ENCODE data around the gene TTBK1. TPM values are rescaled to one million over a fixed set of nuclear protein-coding genes. Genes with fewer than 3 reads are reported as not detected.

Gene TTBK1
- total and polyA plus RNA-seq, 2 of the 4 experiments (the other 2 are of a cell fraction): 0.02 TPM; not detected in 1

DNA sequence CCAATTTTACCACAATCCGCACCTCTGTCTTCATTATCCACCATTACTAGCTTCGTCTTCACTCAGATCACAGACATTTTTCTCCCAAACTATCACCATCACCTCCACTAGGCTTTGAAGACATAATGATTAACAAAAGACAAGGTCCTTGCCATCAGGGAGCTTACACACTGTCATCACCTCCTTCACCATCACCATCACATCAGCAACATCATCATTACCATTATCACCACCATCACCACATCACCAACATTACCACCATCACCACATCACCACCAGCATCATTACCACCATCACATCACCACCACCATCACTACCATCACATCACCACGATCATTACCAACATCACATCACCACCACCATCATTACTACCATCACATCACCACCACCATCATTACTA lies 50.4 kb downstream of the TTBK1 start:
- Histone ChIP-seq H4K20me1 (ENCODE audit: insufficient read depth, low read length) (no peaks in the 10 kb centered on the region), H3K4me3 (ENCODE audit: insufficient read depth, low read depth, low read length) (no peak overlapping the region), H2BK120ac (ENCODE audit: low read depth, low read length) (no peak overlapping the region), H2BK20ac (ENCODE audit: low read depth, low read length) (no peak overlapping the region), H3K18ac (ENCODE audit: low read depth, low read length) (no peak overlapping the region), H4K5ac (ENCODE audit: low read depth, low read length) (no peak overlapping the region), H3K56ac (ENCODE audit: extremely low read depth, insufficient read depth, low read length) (no peak overlapping the region), H4K8ac (ENCODE audit: low read depth in 2 of 2, low read length in 2 of 2) (no peak overlapping the region), H3K27me3 (ENCODE audit: control insufficient read depth, insufficient read depth, low read length) (peaks cover 41% of the 10 kb centered on the region), H3K9ac (ENCODE audit: low read depth, low read length) (no peak overlapping the region), H3K4me2 (ENCODE audit: low read depth, low read length) (no peak overlapping the region), H3K23ac (ENCODE audit: low read depth, low read length) (no peak overlapping the region), H2BK5ac (ENCODE audit: low read depth, low read length, poor library complexity, severe bottlenecking) (peak overlapping the region; percentile 62), H2AK9ac (replicated peaks; ENCODE audit: low read depth, low read length, poor library complexity) (no peak overlapping the region), H2AK5ac (ENCODE audit: low read depth, low read length) (no peak overlapping the region), H4K91ac (ENCODE audit: insufficient read depth, low read depth, low read length) (no peak overlapping the region), H2BK15ac (ENCODE audit: low read depth, low read length) (no peak overlapping the region), H2AFZ (replicated peaks; ENCODE audit: low read length, poor library complexity) (no peak overlapping the region), H3K79me1 (ENCODE audit: low read depth in 1 of 2, low read length in 2 of 2) (no peaks in the 10 kb centered on the region), H3K4me1 (ENCODE audit: control insufficient read depth, insufficient read depth, low read length) (no peaks in the 10 kb centered on the region), H3K27ac (ENCODE audit: insufficient read depth, low read length) (no peak overlapping the region), H3K36me3 (ENCODE audit: control insufficient read depth, insufficient read depth, low read length) (no peaks in the 10 kb centered on the region), H3K4ac (ENCODE audit: low read depth, low read length) (no peak overlapping the region), H3K9me1 (ENCODE audit: insufficient read depth, low read length) (no peaks in the 10 kb centered on the region), H3K14ac (replicated peaks; ENCODE audit: low read depth, low read length) (no peak overlapping the region), H3K9me3 (ENCODE audit: control insufficient read depth, insufficient read depth, low read length) (no peaks in the 10 kb centered on the region)
- in situ Hi-C loops (cut with MboI; ENCODE audit: low sequenced_read_pairs) (no loop called here), dilution Hi-C loops (cut with HindIII; ENCODE audit: low sequenced_read_pairs, unreplicated experiment) (no loop called here), intact Hi-C loops (cut with micrococcal nuclease) (no loop called here)
- ChIA-PET POLR2A (ENCODE audit: unreplicated experiment) (no interaction called here), CTCF (no interaction called here)
- no peak for ATAC-seq (ENCODE audit: low read depth)
- no TSS peak for BruUV-seq (replicated peaks)
- DNase-seq: no peak
- WGBS, 2 experiments (ENCODE audit: extremely low coverage in 2 of 2, insufficient read length in 1 of 2): 73% methylated on average over 2 of the region's 3 CpGs; no CpG with 5 or more reads in 1 of the 2 experiments
- TF ChIP-seq RAD21 (IDR thresholded peaks at IDR 0.05; ENCODE audit: low read length): no peak
- TF ChIP-seq RFX5 (IDR thresholded peaks at IDR 0.05; ENCODE audit: low read depth, low read length): no peak
- no peak for TF ChIP-seq SMC3 (IDR thresholded peaks at IDR 0.05; ENCODE audit: low read depth, low read length)
- TF ChIP-seq MAZ (IDR thresholded peaks at IDR 0.05; ENCODE audit: borderline replicate concordance, low read depth, low read length): no peak
- TF ChIP-seq ELK1 (IDR thresholded peaks at IDR 0.05; ENCODE audit: borderline replicate concordance, low read depth, low read length): no peak
- no peak for TF ChIP-seq CHD1 (IDR thresholded peaks at IDR 0.05; ENCODE audit: low read depth, low read length)
- TF ChIP-seq FOS (IDR thresholded peaks at IDR 0.05; ENCODE audit: low read depth, low read length): no peak
- TF ChIP-seq MAFK (IDR thresholded peaks at IDR 0.05; ENCODE audit: low read depth, low read length): no peak
- TF ChIP-seq RCOR1 (IDR thresholded peaks at IDR 0.05; ENCODE audit: insufficient replicate concordance, low read length): no peak
- no peak for TF ChIP-seq CEBPB (IDR thresholded peaks at IDR 0.05; ENCODE audit: low read depth, low read length)
